Breast epithelium (tissue), 3 donors: ENCODE data around the gene CELF1.

Experiments used
- POLR2A ChIP-seq: fragments of 450-650 bp; IDR thresholded peaks from one replicate; pipeline ENCODE4 v1.6.1; 2016; ENCODE audit warnings: antibody characterized with exemption, mild to moderate bottlenecking, moderate library complexity
- TF ChIP-seq, protein P1 (sequence below), 3 donors: fragments of 450-650 bp; IDR thresholded peaks; one replicate each; pipeline ENCODE4 v1.5.1; 2016 to 2017; ENCODE audit warnings: antibody characterized with exemption in 3 of 3, mild to moderate bottlenecking in 3 of 3, moderate library complexity in 3 of 3

DNA sequence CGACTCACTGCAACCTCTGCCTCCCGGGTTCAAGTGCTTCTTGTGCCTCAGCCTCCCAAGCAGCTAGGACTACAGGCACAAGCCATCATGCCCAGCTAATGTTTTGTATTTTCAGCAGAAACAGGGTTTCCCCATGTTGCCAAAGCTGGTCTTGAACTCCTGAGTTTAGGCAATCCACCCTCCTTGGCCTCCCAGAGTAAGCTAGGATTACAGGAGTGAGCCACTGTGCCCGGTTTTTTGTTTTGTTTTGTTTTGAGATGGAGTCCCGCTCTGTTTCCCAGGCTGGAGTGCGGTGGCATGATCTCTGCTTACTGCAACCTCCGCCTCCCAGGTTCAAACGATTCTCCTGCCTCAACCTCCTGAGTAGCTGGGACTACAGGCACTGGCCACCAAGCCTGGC, 41.0 kb downstream of the CELF1 start:
- TF ChIP-seq, protein P1, sequence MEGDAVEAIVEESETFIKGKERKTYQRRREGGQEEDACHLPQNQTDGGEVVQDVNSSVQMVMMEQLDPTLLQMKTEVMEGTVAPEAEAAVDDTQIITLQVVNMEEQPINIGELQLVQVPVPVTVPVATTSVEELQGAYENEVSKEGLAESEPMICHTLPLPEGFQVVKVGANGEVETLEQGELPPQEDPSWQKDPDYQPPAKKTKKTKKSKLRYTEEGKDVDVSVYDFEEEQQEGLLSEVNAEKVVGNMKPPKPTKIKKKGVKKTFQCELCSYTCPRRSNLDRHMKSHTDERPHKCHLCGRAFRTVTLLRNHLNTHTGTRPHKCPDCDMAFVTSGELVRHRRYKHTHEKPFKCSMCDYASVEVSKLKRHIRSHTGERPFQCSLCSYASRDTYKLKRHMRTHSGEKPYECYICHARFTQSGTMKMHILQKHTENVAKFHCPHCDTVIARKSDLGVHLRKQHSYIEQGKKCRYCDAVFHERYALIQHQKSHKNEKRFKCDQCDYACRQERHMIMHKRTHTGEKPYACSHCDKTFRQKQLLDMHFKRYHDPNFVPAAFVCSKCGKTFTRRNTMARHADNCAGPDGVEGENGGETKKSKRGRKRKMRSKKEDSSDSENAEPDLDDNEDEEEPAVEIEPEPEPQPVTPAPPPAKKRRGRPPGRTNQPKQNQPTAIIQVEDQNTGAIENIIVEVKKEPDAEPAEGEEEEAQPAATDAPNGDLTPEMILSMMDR (IDR thresholded peaks at IDR 0.05): no peak
- TF ChIP-seq POLR2A: no peak
